Right renal pelvis (tissue), 4 donors: ENCODE measurements around the gene CLK3. TPM values are rescaled to one million over a fixed set of nuclear protein-coding genes. Genes with fewer than 3 reads are reported as not detected.

Source experiments
- DNase-seq, 4 donors: peaks; one replicate each; pipeline ENCODE4 v3.0.0-alpha.2; 2013; ENCODE audit warnings: low read depth in 4 of 4, low spot score in 3 of 4, missing footprints in 1 of 4
- polyA plus RNA-seq, 4 donors: library from polyadenylated mRNA; unstranded; fragments of 120-200 nt; gene quantifications; one replicate each; pipeline ENCODE4 v1.2.1, GENCODE V29; 2013; ENCODE audit not compliant: insufficient read length in 4 of 4

Gene CLK3
- polyA plus RNA-seq, 4 donors = 67.0 to 77.2 (median 72.2) TPM

- no peak for DNase-seq
Measured at GRCh38 chr15:74599156-74599555, 16.5 kb upstream of the CLK3 start.

GRCh38 chr15:74603026-74603788, 12.4 kb upstream of the CLK3 start:
- no peak for DNase-seq

GRCh38 chr15:74603789-74604705, 11.6 kb upstream of the CLK3 start:
- no peak for DNase-seq

GRCh38 chr15:74604983-74605794, 10.4 kb upstream of the CLK3 start:
- DNase-seq = no peak

DNA sequence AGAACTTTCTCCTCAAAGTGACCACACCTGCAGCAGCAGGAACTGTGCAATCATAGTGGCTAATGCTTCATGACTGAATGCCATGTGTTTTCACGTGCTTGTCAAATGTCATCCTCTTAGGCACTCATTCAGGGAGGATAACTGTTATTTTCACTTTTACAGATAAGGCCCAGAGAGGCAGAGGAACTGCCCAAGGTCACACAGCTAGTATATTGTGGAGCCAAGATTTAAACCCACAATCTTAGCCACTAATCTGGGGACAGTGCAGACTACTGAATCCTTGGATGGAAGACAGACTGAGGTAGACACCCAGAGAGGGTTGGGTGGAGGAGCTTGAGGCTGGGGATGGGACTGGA, 9.9 kb upstream of the CLK3 start:
- DNase-seq = no peak

GRCh38 chr15:74608786-74609185, 6.8 kb upstream of the CLK3 start:
- no peak for DNase-seq

DNA sequence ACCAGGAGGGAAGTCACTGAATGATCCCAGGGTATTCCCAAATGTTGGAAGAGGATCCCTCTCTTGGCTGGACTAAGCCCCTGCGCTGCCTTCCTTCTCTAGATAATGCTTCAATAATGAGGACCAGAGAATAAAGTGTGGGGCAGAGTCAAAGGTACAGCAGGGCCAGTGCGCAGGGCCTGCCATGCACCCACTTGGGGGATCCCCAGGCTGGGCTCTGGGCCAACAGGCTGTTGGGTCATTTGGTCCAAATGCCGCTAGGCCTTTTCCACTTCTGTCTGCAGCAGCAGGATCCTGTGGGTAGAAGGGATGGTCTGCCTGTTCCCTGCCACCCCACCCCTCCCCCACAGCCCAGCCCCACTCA, 5.7 kb upstream of the CLK3 start:
- DNase-seq = no peak

GRCh38 chr15:74610302-74610951, 5.2 kb upstream of the CLK3 start:
- no peak for DNase-seq

DNA sequence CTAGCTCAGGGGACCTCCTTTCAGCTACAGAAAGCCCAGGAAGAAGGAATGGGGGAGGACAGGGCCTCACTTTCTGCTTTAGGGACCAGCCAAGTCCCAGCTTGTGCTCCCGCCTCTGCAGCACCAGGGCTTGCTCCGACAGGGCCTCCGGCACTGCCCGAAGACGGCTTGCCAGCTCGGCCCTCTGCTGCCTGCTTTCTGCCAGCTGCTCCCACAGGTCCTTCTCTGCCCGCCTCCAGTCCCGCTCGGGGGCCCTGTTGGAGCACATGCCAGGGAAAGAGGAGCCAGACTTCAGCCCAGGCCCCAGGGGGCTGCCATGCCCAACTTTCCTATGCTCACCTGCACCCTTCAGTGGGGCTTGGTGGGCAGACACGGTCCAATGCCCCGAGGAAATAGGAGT, 4.3 kb upstream of the CLK3 start:
- DNase-seq = no peak

GRCh38 chr15:74611834-74612233, 3.8 kb upstream of the CLK3 start:
- no peak for DNase-seq

DNA sequence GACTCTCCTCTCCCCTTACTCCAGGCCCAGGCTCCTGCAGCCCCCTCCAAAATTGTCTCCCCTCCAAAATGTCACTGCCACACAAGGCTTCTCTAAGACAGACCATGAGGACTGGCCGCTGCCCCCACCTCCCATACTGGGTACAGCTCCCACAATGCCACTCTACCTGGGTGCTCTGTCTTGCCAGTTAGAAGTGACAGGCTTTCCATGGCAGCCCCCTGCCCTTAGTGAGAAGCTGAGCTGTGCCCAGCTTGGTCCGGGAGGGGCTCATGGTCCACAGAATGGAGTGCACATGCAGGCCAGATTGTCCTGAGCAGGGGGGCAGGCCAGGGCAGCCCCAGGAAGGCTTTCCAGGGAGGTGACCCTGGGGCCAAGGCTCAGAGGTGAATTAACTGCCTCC, 3.0 kb upstream of the CLK3 start:
- DNase-seq = no peak

DNA sequence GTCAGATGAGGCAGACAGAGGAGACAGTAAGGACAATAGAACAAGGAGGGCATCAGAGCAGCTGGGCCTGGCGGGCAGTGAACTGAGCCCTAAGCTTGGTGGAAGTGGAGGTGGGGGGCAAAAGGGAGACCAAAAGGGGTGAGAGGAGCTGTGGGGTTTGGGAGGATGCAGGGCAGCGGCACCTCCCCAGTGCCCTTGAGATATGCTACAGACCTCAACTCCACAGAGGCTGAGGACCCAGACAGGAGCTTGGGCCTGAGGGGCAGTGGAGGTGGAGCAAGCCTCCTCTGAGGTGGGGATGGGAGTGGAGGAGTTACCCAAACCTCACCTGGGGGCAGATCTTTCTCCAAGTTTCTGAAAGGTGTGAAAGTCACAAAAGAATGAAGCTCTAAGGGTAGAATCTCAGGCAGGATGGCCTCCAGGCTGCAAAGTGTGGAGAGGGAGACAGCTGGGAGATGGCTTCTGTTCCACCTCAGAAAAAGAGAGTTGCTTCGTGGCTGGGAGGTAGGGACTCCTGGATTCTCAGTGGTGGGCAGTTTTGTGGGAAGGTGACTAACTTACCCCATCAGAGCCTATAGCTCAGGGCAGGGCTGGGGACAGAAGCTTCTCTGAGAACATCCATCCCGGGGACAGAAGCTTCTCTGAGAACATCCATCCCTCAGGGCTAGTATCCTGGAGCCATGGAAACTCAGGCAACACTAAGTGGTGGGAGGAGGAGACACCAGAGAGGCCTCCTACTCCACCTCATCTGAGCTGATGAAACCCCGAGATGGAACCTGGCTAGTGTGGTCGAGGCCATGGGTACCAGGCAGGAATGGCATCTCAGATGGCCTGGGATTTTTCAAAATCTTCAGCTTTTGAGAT, 2.3 kb upstream of the CLK3 start:
- DNase-seq = no peak

DNA sequence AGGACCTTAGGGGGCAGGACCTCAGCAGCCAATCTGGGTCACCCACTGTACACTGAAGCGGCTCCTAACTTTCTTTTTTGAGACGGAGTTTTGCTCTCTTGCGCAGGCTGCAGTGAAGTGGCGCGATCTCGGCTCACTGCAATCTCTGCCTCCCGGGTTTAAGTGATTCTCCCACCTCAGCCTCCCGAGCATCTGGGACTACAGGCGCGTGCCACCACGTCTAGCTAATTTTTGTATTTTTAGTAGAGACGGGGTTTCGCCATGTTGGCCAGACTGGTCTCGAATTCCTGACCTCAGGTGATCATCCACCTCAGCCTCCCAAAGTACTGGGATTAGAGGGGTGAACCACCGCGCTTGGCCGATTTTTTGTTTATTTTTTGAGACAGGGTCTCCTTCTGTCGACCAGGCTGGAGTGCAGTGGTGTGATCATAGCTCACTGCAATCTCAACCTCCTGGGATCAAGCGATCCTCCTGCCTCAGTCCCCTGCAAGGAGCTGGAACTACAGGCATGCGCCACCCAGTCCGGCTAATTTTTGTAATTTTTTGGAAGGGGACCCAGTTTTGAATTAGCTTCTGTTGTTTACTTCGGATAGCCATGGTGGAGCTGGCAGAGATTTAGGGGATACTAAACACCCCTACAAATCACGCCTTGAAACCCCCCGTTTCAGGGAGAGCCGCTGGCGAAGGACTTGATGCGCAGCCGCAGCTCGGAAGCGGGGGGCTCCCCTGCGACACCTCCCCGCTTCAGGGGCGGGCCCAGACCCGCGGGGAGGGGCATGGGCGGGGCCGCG, 1.5 kb upstream of the CLK3 start:
- DNase-seq = peak in 1 of 4 donors; percentile 69

- peak in 3 of 4 donors; percentile 66 to 72 (median 70) for DNase-seq
Measured at GRCh38 chr15:74614744-74615507, 710 bp upstream of the CLK3 start.

GRCh38 chr15:74616366-74616939, 817 bp downstream of the CLK3 start:
- DNase-seq = peak in 1 of 4 donors; percentile 10

GRCh38 chr15:74616996-74617395, 1.4 kb downstream of the CLK3 start:
- no peak for DNase-seq

DNA sequence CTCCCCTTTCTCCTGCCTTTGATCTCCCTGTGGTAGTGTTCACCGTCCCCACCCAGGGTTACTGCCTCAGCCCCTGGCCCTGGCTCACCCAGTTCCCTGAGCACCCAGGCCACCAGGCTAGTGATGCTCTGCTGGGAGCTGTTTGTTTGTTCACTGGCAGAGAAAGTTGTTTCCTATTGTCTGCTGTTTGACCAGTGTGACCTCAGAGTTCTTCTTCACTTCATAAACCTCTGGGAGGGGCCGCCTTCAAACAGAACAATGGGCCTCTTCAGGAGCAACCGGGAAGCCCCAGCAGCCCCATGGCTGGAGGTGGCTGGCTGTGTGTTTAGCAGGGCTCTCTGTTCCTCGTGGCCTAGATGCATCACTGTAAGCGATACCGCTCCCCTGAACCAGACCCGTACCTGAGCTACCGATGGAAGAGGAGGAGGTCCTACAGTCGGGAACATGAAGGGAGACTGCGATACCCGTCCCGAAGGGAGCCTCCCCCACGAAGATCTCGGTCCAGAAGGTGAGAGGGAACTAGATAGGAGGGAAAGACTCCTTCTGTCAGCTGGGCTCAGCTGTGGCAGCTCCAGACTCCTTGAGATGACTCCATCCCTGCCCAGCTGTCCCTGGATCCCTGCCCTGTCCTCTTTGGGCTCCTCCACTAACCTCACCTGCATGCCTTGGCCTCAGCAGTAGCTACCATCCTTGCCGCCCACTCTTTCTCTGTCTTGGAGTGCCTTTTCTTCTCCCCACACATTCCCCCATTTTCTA, 3.4 kb downstream of the CLK3 start:
- no peak for DNase-seq
